DOHH2 (cell line): ENCODE data around the gene PDE2A.

Experiments
- CTCF ChIP-seq: fragments of 200-600 bp; sonication (generic); IDR thresholded peaks from one replicate; pipeline ENCODE4 v1.5.1; 2014; ENCODE audit warnings: antibody characterized with exemption, mild to moderate bottlenecking, low read depth, low read length; ENCODE audit not compliant: poor library complexity, severe bottlenecking
- EZH2phosphoT487 ChIP-seq: fragments of 200-600 bp; sonication (generic); IDR thresholded peaks from 2 replicates; pipeline ENCODE4 v1.6.1; 2017; ENCODE audit warnings: borderline replicate concordance, mild to moderate bottlenecking, antibody characterized with exemption, low read length, moderate library complexity, mixed read lengths

- TF ChIP-seq CTCF (no peak), EZH2phosphoT487 (no peak)
Observed at GRCh38 chr11:72673284-72673942, 809 bp downstream of the PDE2A start.
